Mammary epithelial cell (primary cell): ENCODE results near the gene SUSD3.

ENCODE experiments used
- EZH2 ChIP-seq: IDR thresholded peaks from 2 replicates; pipeline ENCODE4 v1.6.1; 2012; ENCODE audit warnings: low read length, inconsistent platforms, borderline replicate concordance
- TF ChIP-seq, protein P1 (sequence below), 2 donors: IDR thresholded peaks in 1 of 2; conservative IDR thresholded peaks in 1 of 2; 2 replicates each; pipeline ENCODE4 v1.5.1; 2011 to 2012; ENCODE audit warnings: inconsistent platforms in 2 of 2, low read length in 2 of 2, mild to moderate bottlenecking in 2 of 2, control low read depth in 1 of 2, low read depth in 1 of 2; ENCODE audit not compliant: insufficient read depth in 1 of 2; ENCODE audit errors: extremely low read depth in 1 of 2

DNA sequence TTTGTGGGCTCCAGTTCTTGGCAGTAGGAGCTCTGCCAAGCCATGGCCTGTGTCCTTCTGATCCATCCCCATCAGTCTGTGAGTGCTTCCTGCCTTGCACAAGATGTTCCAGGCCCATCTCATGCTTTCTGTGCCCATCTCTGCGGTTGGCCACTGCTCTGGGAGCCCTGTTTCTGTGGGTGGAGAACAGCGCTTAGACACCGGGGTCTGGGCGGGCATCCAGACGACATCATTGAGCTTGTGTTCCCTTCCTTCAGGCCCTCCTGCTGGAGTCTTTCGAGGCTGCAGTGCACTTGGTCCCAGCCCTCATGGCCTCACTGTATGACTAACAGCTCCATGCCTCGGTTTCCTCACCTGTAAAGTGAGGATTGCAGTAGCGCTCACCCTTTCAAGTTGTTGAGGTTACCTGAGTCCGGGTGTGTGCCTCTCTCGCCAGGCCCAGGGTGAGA lies 22.6 kb downstream of the SUSD3 start:
- TF ChIP-seq, protein P1, sequence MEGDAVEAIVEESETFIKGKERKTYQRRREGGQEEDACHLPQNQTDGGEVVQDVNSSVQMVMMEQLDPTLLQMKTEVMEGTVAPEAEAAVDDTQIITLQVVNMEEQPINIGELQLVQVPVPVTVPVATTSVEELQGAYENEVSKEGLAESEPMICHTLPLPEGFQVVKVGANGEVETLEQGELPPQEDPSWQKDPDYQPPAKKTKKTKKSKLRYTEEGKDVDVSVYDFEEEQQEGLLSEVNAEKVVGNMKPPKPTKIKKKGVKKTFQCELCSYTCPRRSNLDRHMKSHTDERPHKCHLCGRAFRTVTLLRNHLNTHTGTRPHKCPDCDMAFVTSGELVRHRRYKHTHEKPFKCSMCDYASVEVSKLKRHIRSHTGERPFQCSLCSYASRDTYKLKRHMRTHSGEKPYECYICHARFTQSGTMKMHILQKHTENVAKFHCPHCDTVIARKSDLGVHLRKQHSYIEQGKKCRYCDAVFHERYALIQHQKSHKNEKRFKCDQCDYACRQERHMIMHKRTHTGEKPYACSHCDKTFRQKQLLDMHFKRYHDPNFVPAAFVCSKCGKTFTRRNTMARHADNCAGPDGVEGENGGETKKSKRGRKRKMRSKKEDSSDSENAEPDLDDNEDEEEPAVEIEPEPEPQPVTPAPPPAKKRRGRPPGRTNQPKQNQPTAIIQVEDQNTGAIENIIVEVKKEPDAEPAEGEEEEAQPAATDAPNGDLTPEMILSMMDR (conservative IDR thresholded peaks at IDR 0.05 in 1 of 2, IDR thresholded peaks at IDR 0.05 in 1 of 2; ENCODE audit: extremely low read depth in 1 of 2, insufficient read depth in 1 of 2, low read depth in 1 of 2, low read length in 2 of 2) = no peak
- TF ChIP-seq EZH2 = no peak
